Hematopoietic multipotent progenitor cell treated with erythropoietin and hydrocortisone succinate and interleukin-3 and kit ligand, for 4 days (in vitro differentiated cells): ENCODE data around the gene EGFLAM.
A peak's percentile ranks its signal among the peaks of the same experiment; 100 is the strongest.

Experiments used
- DNase-seq: peaks from one replicate; pipeline ENCODE4 v3.0.0-alpha.2; 2015

Gene EGFLAM

GRCh38 chr5:38333181-38333580 lies 74.8 kb downstream of the EGFLAM start:
- peak; percentile 40 for DNase-seq

- no peak for DNase-seq
Observed at GRCh38 chr5:38338455-38338854, 80.1 kb downstream of the EGFLAM start.

- DNase-seq = no peak
Observed at GRCh38 chr5:38339446-38339845, 81.1 kb downstream of the EGFLAM start.

- DNase-seq = no peak
Observed at GRCh38 chr5:38341056-38341455, 82.7 kb downstream of the EGFLAM start.

- DNase-seq = no peak
Observed at GRCh38 chr5:38341641-38342040, 83.3 kb downstream of the EGFLAM start.

- no peak for DNase-seq
Observed at GRCh38 chr5:38342261-38342660, 83.9 kb downstream of the EGFLAM start.

GRCh38 chr5:38344891-38345290 lies 86.5 kb downstream of the EGFLAM start:
- no peak for DNase-seq

GRCh38 chr5:38346593-38346992 lies 88.2 kb downstream of the EGFLAM start:
- no peak for DNase-seq

- DNase-seq = no peak
Observed at GRCh38 chr5:38347040-38347763, 88.8 kb downstream of the EGFLAM start.

GRCh38 chr5:38347896-38348295 lies 89.5 kb downstream of the EGFLAM start:
- no peak for DNase-seq

- DNase-seq = no peak
Observed at GRCh38 chr5:38360323-38361061, 102.1 kb downstream of the EGFLAM start.

- no peak for DNase-seq
Observed at GRCh38 chr5:38362713-38363112, 104.4 kb downstream of the EGFLAM start.

GRCh38 chr5:38364825-38365224 lies 106.5 kb downstream of the EGFLAM start:
- DNase-seq = no peak

- DNase-seq = no peak
Observed at GRCh38 chr5:38367410-38367809, 109.1 kb downstream of the EGFLAM start.

GRCh38 chr5:38367966-38368365 lies 109.6 kb downstream of the EGFLAM start:
- no peak for DNase-seq

GRCh38 chr5:38369692-38370091 lies 111.3 kb downstream of the EGFLAM start:
- DNase-seq = no peak

- DNase-seq = no peak
Observed at GRCh38 chr5:38370358-38371100, 112.2 kb downstream of the EGFLAM start.

- DNase-seq = no peak
Observed at GRCh38 chr5:38371596-38371995, 113.2 kb downstream of the EGFLAM start.

GRCh38 chr5:38373743-38374142 lies 115.4 kb downstream of the EGFLAM start:
- no peak for DNase-seq

GRCh38 chr5:38375423-38375822 lies 117.1 kb downstream of the EGFLAM start:
- no peak for DNase-seq

GRCh38 chr5:38376404-38376803 lies 118.0 kb downstream of the EGFLAM start:
- no peak for DNase-seq

- DNase-seq = no peak
Observed at GRCh38 chr5:38378579-38378978, 120.2 kb downstream of the EGFLAM start.

- peak; percentile 28 for DNase-seq
Observed at GRCh38 chr5:38379350-38379937, 121.1 kb downstream of the EGFLAM start.
